H1 (cell line): Measurements from ENCODE around the gene CYSRT1. TPM values are rescaled to one million over a fixed set of nuclear protein-coding genes. Genes with fewer than 3 reads are reported as not detected.

Source experiments
- RNF2 ChIP-seq: fragments of 200-900, 300-1000 bp; sonication (generic); IDR thresholded peaks from 2 replicates; pipeline ENCODE4 v1.7.1; 2016; ENCODE audit warnings: borderline replicate concordance, low read depth, mild to moderate bottlenecking, antibody characterized with exemption, low read length; ENCODE audit not compliant: poor library complexity, severe bottlenecking; ENCODE audit errors: missing control alignments
- SAP30 ChIP-seq: fragments of 300-600 bp; sonication (generic); IDR thresholded peaks from 2 replicates; pipeline ENCODE4 v1.7.1; 2012; ENCODE audit warnings: low read length, moderate library complexity, mild to moderate bottlenecking, inconsistent platforms; ENCODE audit not compliant: insufficient read depth, insufficient replicate concordance
- SIRT6 ChIP-seq: IDR thresholded peaks from one replicate; pipeline ENCODE4 v1.7.1; 2012; ENCODE audit warnings: low read length, inconsistent platforms
- YY1 ChIP-seq: IDR thresholded peaks from 2 replicates; pipeline ENCODE4 v1.6.1; 2011; ENCODE audit warnings: low read depth, mild to moderate bottlenecking, low read length
- polyA plus RNA-seq, 7 experiments: library from polyadenylated mRNA; depleted of rRNA in 3 of 7; stranded (reverse) in 5 of 7; unstranded in 2 of 7; fragments of >200 nt in 5 of 7; fragments of 200-250 nt in 2 of 7; gene quantifications; 1 replicate in 5 of 7; 2 replicates in 1 of 7; 4 replicates in 1 of 7; pipeline versions ENCODE4 v1.2.1 to v1.2.3, GENCODE V29; 2011 to 2013; ENCODE audit warnings: missing spikeins in 2 of 7, mixed read lengths in 2 of 7
- total RNA-seq: library from RNA; stranded (reverse); fragmentation: NEBNext Ultra II Directional; extraction: Animal tissue kit (Norgen Biotek cat#: 25700); gene quantifications from 2 replicates; pipeline ENCODE4 v1.2.1, GENCODE V29; 2021
- TF ChIP-seq, protein P1 (sequence below): IDR thresholded peaks from 2 replicates; pipeline ENCODE4 v1.6.1; 2012; ENCODE audit warnings: low read length, inconsistent platforms

The CYSRT1 gene
- total and polyA plus RNA-seq, 2 of the 8 experiments (the other 6 are each of a cell fraction or from before 2014, with no cell fraction given), result 1.0 to 6.5 TPM

DNA sequence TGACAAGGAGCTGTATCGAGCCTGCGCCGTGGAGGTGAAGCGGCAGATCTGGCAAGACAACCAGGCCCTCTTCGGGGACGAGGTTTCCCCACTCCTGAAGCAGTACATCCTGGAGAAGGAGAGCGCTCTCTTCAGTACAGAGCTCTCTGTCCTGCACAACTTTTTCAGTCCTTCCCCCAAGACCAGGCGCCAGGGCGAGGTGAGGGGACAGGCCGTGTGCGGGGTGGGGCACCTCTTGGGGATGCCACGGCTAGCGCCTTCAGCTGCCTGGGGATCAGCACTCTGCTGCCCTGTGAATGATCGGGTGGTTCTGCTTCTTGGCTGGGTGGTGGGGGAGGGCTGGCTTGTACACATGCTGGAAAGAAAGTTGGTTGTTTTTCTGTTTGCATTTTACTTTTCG, 31.9 kb downstream of the CYSRT1 start (continued):
- no peak for TF ChIP-seq SIRT6
- no peak for TF ChIP-seq RNF2
- TF ChIP-seq SAP30, result no peak
- TF ChIP-seq, protein P1, sequence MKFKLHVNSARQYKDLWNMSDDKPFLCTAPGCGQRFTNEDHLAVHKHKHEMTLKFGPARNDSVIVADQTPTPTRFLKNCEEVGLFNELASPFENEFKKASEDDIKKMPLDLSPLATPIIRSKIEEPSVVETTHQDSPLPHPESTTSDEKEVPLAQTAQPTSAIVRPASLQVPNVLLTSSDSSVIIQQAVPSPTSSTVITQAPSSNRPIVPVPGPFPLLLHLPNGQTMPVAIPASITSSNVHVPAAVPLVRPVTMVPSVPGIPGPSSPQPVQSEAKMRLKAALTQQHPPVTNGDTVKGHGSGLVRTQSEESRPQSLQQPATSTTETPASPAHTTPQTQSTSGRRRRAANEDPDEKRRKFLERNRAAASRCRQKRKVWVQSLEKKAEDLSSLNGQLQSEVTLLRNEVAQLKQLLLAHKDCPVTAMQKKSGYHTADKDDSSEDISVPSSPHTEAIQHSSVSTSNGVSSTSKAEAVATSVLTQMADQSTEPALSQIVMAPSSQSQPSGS, result no peak
- no peak for TF ChIP-seq YY1
